ENCODE results near the gene NUTM2E. TPM values are rescaled to one million over a fixed set of nuclear protein-coding genes. Genes with fewer than 3 reads are reported as not detected.
"Not testable (repeated sequence)": the region's sequence is repeated elsewhere in the genome, so short reads cannot be mapped to it uniquely, and the experiment has no call there.

Gene NUTM2E
- polyA plus RNA-seq, 1 experiment, result 0.07 TPM

DNA sequence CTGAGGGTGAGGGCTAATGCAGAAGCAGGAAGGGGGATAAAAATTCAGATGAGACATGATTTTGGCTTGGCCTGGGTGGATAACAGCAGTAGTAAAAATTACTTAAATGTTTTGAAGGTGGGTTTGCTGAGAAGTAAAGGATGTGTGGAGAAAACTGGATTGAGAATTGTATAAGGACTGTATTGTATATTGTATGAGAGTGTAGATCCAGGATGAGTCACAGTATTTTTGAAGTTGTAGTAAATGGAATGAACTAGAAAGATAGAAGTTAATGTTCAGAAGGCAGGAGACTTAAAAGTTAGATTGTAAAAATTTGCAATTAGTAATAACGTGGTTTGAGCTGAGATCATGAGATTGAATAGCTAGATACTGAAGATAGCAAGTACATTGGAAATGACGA is 10.2 kb upstream of the NUTM2E start:
- CTCF ChIA-PET; DNase-seq (ENCODE audit: low read depth, low spot score); H3K27ac ChIP-seq (ENCODE audit: low read depth, low read length); H3K9me3 ChIP-seq (ENCODE audit: control insufficient read depth, insufficient read depth, low read length); H3K4me3 ChIP-seq (ENCODE audit: low read depth, low read length); POLR2A ChIA-PET; H3K27me3 ChIP-seq (ENCODE audit: control insufficient read depth, insufficient read depth, low read length): not testable (repeated sequence)

GRCh38 chr10:79823387-79823786 is 3.2 kb upstream of the NUTM2E start:
- H3K27ac ChIP-seq (ENCODE audit: low read depth, low read length); POLR2A ChIA-PET; H3K4me3 ChIP-seq (ENCODE audit: low read depth, low read length); DNase-seq (ENCODE audit: low read depth, low spot score); H3K27me3 ChIP-seq (ENCODE audit: control insufficient read depth, insufficient read depth, low read length); H3K9me3 ChIP-seq (ENCODE audit: control insufficient read depth, insufficient read depth, low read length); CTCF ChIA-PET: not testable (repeated sequence)

DNA sequence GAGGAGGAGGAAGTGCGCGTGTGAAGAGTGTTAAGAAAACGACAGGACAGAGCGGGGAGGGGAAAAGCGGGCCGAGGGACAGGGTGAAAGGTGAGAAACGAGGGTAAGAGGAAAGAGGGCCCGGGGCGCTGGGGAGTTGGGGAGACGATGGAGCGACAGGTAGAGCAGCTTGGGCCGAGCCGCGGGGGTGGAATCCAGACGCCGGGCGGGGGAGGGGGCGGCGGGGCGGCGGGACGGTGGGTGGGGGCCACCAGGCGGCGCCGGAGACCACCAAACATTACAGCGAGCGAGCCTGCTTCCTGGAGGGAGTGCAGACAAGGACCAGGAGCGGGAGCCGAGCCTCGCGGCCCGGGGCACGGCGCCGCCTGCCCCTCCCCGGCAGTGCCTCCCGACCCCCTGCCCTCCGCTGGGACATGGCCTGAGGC is 940 bp upstream of the NUTM2E start:
- CTCF ChIA-PET; POLR2A ChIA-PET; H3K27ac ChIP-seq (ENCODE audit: low read depth, low read length); DNase-seq (ENCODE audit: low read depth, low spot score); H3K27me3 ChIP-seq (ENCODE audit: control insufficient read depth, insufficient read depth, low read length); H3K9me3 ChIP-seq (ENCODE audit: control insufficient read depth, insufficient read depth, low read length): not testable (repeated sequence)
- peak overlapping the region; percentile 59 for H3K4me3 ChIP-seq (ENCODE audit: low read depth, low read length)

DNA sequence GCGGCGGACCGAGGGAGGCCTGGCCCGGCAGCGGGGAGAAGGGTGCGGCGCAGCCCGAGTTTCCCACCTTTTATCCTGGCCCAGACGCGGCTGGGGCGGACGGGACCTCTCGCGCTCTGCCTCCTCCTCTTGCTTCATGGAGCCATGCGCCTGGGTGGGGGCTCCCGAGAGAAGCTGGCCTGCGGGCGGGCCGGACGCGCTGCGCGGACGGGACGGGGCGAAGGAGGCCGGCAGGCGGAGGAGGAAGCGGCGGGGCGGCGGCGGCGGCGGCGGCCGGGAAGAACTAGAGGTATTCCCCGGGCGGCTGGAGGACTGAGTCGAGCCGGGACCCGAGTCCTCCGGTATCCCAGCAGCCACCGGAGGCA is 426 bp upstream of the NUTM2E start:
- POLR2A ChIA-PET; DNase-seq (ENCODE audit: low read depth, low spot score); CTCF ChIA-PET; H3K9me3 ChIP-seq (ENCODE audit: control insufficient read depth, insufficient read depth, low read length); H3K27me3 ChIP-seq (ENCODE audit: control insufficient read depth, insufficient read depth, low read length): not testable (repeated sequence)
- Histone ChIP-seq H3K4me3 (ENCODE audit: low read depth, low read length) (peak overlapping the region; percentile 54), H3K27ac (ENCODE audit: low read depth, low read length) (peak overlapping the region; percentile 31)

DNA sequence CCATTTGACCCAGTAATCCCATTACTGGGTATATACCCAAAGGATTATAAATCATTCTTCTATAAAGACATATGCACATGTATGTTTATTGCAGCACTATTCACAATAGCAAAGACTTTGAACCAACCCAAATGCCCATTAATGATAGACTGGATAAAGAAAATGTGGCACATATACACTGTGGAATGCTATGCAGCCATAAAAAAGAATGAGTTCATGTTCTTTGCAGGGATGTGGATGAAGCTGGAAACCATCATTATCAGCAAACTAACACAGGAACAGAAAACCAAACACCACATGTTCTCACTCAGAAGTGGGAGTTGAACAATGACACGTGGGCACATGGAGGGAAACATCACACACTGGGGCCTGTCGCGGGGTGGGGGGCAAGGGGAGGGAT is 7.3 kb downstream of the NUTM2E start:
- H3K9me3 ChIP-seq (ENCODE audit: control insufficient read depth, insufficient read depth, low read length); POLR2A ChIA-PET; DNase-seq (ENCODE audit: low read depth, low spot score); H3K4me3 ChIP-seq (ENCODE audit: low read depth, low read length); H3K27me3 ChIP-seq (ENCODE audit: control insufficient read depth, insufficient read depth, low read length); CTCF ChIA-PET; H3K27ac ChIP-seq (ENCODE audit: low read depth, low read length): not testable (repeated sequence)

DNA sequence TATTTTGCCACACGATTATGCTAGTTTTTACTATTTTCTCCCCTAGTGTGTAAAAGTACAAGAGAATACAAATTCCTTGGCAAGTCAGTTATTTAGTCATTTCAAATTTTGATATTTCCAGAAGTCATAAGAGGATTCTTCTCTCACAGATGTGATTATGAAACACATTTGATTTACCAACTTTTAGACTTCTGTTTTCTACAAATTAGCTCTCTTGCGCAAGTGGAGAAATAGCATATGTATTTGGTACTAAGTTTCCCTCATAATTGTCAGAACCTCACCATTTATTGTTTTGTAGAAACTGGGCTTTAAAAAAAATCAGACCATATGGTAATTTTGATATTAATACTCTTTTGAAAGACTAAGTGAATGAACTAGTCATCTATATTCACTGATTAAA is 9.4 kb downstream of the NUTM2E start:
- H3K27ac ChIP-seq (ENCODE audit: low read depth, low read length); H3K4me3 ChIP-seq (ENCODE audit: low read depth, low read length); DNase-seq (ENCODE audit: low read depth, low spot score); CTCF ChIA-PET; H3K9me3 ChIP-seq (ENCODE audit: control insufficient read depth, insufficient read depth, low read length); H3K27me3 ChIP-seq (ENCODE audit: control insufficient read depth, insufficient read depth, low read length); POLR2A ChIA-PET: not testable (repeated sequence)

GRCh38 chr10:79836891-79837290 is 10.4 kb downstream of the NUTM2E start:
- H3K27ac ChIP-seq (ENCODE audit: low read depth, low read length); CTCF ChIA-PET; H3K27me3 ChIP-seq (ENCODE audit: control insufficient read depth, insufficient read depth, low read length); H3K9me3 ChIP-seq (ENCODE audit: control insufficient read depth, insufficient read depth, low read length); DNase-seq (ENCODE audit: low read depth, low spot score); POLR2A ChIA-PET; H3K4me3 ChIP-seq (ENCODE audit: low read depth, low read length): not testable (repeated sequence)

DNA sequence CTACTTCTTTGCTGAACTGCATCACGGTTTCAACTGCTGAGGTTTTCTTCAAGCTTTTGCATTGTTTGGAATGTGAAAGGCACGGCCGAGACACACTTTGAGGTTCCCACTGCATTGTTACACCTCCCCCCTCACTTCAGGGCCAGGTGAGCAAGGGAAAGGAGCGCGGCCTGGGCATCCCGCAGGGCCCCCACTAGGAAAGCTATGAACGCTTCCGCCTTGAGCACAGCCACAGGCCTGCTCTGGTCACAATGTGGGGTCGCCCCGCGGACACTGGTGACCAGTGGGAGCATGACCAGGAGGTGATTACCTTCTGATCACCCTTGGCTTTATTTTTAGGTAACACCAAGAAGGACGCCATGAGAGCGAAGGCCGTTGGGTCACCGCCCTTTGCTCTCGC is 11.9 kb downstream of the NUTM2E start:
- H3K27me3 ChIP-seq (ENCODE audit: control insufficient read depth, insufficient read depth, low read length); DNase-seq (ENCODE audit: low read depth, low spot score); H3K4me3 ChIP-seq (ENCODE audit: low read depth, low read length); CTCF ChIA-PET; H3K27ac ChIP-seq (ENCODE audit: low read depth, low read length); H3K9me3 ChIP-seq (ENCODE audit: control insufficient read depth, insufficient read depth, low read length); POLR2A ChIA-PET: not testable (repeated sequence)

DNA sequence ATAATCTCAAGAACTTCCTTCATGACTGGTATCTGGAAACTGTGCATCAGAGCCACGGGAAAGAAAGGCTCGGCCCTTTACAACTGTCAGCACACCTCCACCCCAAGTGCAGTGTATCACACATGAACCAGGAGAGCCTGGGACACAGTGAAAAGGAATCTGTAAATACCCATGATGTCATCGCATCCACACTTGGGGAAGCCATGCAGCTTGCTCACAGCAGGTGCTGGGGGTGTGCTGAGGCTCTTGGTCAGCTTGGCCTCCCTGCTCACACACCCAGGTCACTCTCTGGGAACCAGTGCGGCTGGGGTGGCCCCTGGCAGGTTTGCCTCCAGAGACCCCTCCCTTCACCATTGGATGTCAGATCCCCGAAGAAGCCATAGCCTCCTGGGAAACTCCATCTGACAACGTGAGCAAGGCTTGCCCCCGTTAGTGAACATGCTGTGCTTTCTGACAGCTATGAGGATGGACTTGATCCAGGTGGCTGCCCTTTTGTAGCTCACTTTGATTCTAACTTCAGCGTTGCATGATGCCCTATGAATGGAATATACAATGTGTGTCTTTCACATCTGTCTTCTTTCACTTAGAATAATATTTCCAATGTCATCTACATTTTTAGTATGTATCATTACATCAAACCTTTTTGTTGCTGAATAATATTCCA is 26.8 kb downstream of the NUTM2E start:
- H3K27ac ChIP-seq (ENCODE audit: low read depth, low read length); H3K9me3 ChIP-seq (ENCODE audit: control insufficient read depth, insufficient read depth, low read length); DNase-seq (ENCODE audit: low read depth, low spot score); H3K4me3 ChIP-seq (ENCODE audit: low read depth, low read length); CTCF ChIA-PET; H3K27me3 ChIP-seq (ENCODE audit: control insufficient read depth, insufficient read depth, low read length); POLR2A ChIA-PET: not testable (repeated sequence)

GRCh38 chr10:79862269-79862668 is 35.7 kb downstream of the NUTM2E start:
- H3K27me3 ChIP-seq (ENCODE audit: control insufficient read depth, insufficient read depth, low read length); CTCF ChIA-PET; H3K27ac ChIP-seq (ENCODE audit: low read depth, low read length); H3K4me3 ChIP-seq (ENCODE audit: low read depth, low read length); H3K9me3 ChIP-seq (ENCODE audit: control insufficient read depth, insufficient read depth, low read length); DNase-seq (ENCODE audit: low read depth, low spot score); POLR2A ChIA-PET: not testable (repeated sequence)

GRCh38 chr10:79862803-79863202 is 36.3 kb downstream of the NUTM2E start:
- H3K27me3 ChIP-seq (ENCODE audit: control insufficient read depth, insufficient read depth, low read length); CTCF ChIA-PET; H3K9me3 ChIP-seq (ENCODE audit: control insufficient read depth, insufficient read depth, low read length); H3K4me3 ChIP-seq (ENCODE audit: low read depth, low read length); POLR2A ChIA-PET; H3K27ac ChIP-seq (ENCODE audit: low read depth, low read length); DNase-seq (ENCODE audit: low read depth, low spot score): not testable (repeated sequence)

DNA sequence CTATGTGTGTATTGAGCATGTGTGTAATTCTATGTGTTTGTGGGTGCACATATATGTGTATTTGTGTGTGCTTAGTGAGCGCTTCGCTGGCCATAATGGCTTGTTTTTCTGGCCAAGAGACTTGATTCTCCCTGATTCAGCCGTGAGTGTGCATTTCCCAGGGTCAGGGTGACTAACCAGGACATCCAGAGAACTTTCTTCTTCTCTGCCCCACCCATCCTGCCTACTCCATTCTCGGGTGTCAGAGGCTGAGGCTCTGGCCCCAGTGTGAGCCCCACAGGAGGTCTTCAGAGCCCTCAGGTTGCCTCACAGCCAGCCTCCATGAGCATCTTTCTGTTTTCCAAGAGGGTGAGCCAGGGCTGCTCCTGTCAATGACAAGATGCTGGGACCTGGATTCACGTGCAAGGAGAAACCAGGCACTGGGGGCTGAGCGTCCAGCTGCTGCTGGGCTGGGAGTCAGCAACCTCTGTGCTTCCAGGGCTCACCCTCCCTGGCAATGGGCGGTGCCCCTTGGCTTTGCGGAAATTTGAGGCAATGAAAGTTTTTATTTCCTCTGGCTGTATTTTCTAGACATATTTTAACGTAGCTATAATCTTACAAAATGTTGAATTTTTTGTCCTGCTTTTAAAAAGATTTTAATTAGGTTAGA is 40.5 kb downstream of the NUTM2E start:
- H3K27ac ChIP-seq (ENCODE audit: low read depth, low read length); POLR2A ChIA-PET; DNase-seq (ENCODE audit: low read depth, low spot score); H3K27me3 ChIP-seq (ENCODE audit: control insufficient read depth, insufficient read depth, low read length); H3K9me3 ChIP-seq (ENCODE audit: control insufficient read depth, insufficient read depth, low read length); CTCF ChIA-PET; H3K4me3 ChIP-seq (ENCODE audit: low read depth, low read length): not testable (repeated sequence)

DNA sequence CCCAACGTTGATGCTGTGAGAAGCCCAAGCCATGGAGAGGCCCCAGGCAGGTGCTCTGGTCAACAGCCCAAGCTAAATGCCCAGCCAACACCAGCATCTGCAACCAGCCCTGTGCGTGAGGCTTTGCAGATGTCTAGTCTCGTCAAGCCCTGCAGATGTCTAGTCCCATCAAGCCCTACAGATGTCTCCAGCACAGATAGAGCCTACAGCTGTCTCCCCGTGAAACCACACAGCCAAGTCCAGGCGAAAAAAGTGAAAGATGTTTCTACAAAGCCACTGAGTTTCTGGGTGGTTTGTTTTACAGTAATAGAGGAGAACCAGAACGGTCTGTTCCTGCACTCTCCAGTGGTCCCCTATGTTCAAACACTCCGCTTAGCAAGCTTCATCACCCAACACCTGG is 41.5 kb downstream of the NUTM2E start:
- DNase-seq (ENCODE audit: low read depth, low spot score); H3K27ac ChIP-seq (ENCODE audit: low read depth, low read length); H3K27me3 ChIP-seq (ENCODE audit: control insufficient read depth, insufficient read depth, low read length); CTCF ChIA-PET; H3K9me3 ChIP-seq (ENCODE audit: control insufficient read depth, insufficient read depth, low read length); POLR2A ChIA-PET; H3K4me3 ChIP-seq (ENCODE audit: low read depth, low read length): not testable (repeated sequence)
